Trophoblast cell (in vitro differentiated cells and primary cell): Measurements from ENCODE around the gene ZACN.

Experiments
- DNase-seq, 2 donors: peaks; one replicate each; pipeline ENCODE4 v3.0.0-alpha.2; 2016
- H2AFZ ChIP-seq: 2 replicates; pipeline ENCODE4 v1.6.1; 2013; ENCODE audit warnings: low read length, moderate library complexity, mild to moderate bottlenecking; ENCODE audit not compliant: insufficient read depth, poor library complexity
- H2AK5ac ChIP-seq: 2 replicates; pipeline ENCODE4 v1.6.1; 2013; ENCODE audit warnings: mild to moderate bottlenecking, low read length
- H2BK120ac ChIP-seq: 2 replicates; pipeline ENCODE4 v1.6.1; 2013; ENCODE audit warnings: low read length, mild to moderate bottlenecking, moderate library complexity; ENCODE audit not compliant: insufficient read depth, poor library complexity
- H2BK12ac ChIP-seq: 2 replicates; pipeline ENCODE4 v1.6.1; 2013; ENCODE audit warnings: mild to moderate bottlenecking, low read length, moderate library complexity
- H2BK5ac ChIP-seq: 2 replicates; pipeline ENCODE4 v1.6.1; 2013; ENCODE audit warnings: low read length, low read depth, moderate library complexity, mild to moderate bottlenecking; ENCODE audit not compliant: poor library complexity
- H3K14ac ChIP-seq: 2 replicates; pipeline ENCODE4 v1.6.1; 2013; ENCODE audit warnings: mild to moderate bottlenecking, low read length
- H3K18ac ChIP-seq: 2 replicates; pipeline ENCODE4 v1.6.1; 2013; ENCODE audit warnings: mild to moderate bottlenecking, low read length
- H3K23ac ChIP-seq: 2 replicates; pipeline ENCODE4 v1.6.1; 2013; ENCODE audit warnings: low read length
- H3K27ac ChIP-seq: 2 replicates; pipeline ENCODE4 v1.5.1; 2013; ENCODE audit warnings: low read depth, mild to moderate bottlenecking, inconsistent platforms, low read length, moderate library complexity
- H3K27me3 ChIP-seq: 2 replicates; pipeline ENCODE4 v1.6.1; 2013; ENCODE audit warnings: inconsistent platforms, mild to moderate bottlenecking, low read length, moderate library complexity; ENCODE audit not compliant: insufficient read depth
- H3K36me3 ChIP-seq, 2 experiments: 1 replicate in 1 of 2; 2 replicates in 1 of 2; pipeline ENCODE4 v1.6.1; 2013; ENCODE audit warnings: low read length in 2 of 2, mild to moderate bottlenecking in 2 of 2, moderate library complexity in 1 of 2; ENCODE audit not compliant: insufficient read depth in 2 of 2, control insufficient read depth in 1 of 2
- H3K4ac ChIP-seq: 2 replicates; pipeline ENCODE4 v1.6.1; 2013; ENCODE audit warnings: low read depth, mild to moderate bottlenecking, low read length, moderate library complexity
- H3K4me1 ChIP-seq, 2 experiments: 1 replicate in 1 of 2; 2 replicates in 1 of 2; pipeline ENCODE4 v1.6.1; 2013; ENCODE audit warnings: low read length in 2 of 2, mild to moderate bottlenecking in 2 of 2, moderate library complexity in 1 of 2; ENCODE audit not compliant: insufficient read depth in 2 of 2, control insufficient read depth in 1 of 2
- H3K4me2 ChIP-seq: 2 replicates; pipeline ENCODE4 v1.6.1; 2013; ENCODE audit warnings: inconsistent platforms, mild to moderate bottlenecking, low read length, moderate library complexity
- H3K4me3 ChIP-seq: 2 replicates; pipeline ENCODE4 v1.5.1; 2013; ENCODE audit warnings: mild to moderate bottlenecking, low read depth, low read length, inconsistent platforms
- H3K79me1 ChIP-seq: one replicate; pipeline ENCODE4 v1.6.1; 2013; ENCODE audit warnings: low read length
- H3K79me2 ChIP-seq: 2 replicates; pipeline ENCODE4 v1.6.1; 2013; ENCODE audit warnings: low read length, mild to moderate bottlenecking; ENCODE audit not compliant: control insufficient read depth, insufficient read depth, poor library complexity
- H3K9ac ChIP-seq: 2 replicates; pipeline ENCODE4 v1.6.1; 2013; ENCODE audit warnings: mild to moderate bottlenecking, low read length
- H3K9me3 ChIP-seq: 2 replicates; pipeline ENCODE4 v1.6.1; 2013; ENCODE audit warnings: low read depth, mild to moderate bottlenecking, control low read depth, inconsistent platforms, low read length; ENCODE audit not compliant: insufficient read depth
- H4K12ac ChIP-seq: 2 replicates; pipeline ENCODE4 v1.6.1; 2013; ENCODE audit warnings: low read depth, mild to moderate bottlenecking, low read length, moderate library complexity
- H4K8ac ChIP-seq: 2 replicates; pipeline ENCODE4 v1.6.1; 2013; ENCODE audit warnings: low read depth, mild to moderate bottlenecking, low read length, moderate library complexity
- H4K91ac ChIP-seq: one replicate; pipeline ENCODE4 v1.6.1; 2013; ENCODE audit warnings: low read depth, mild to moderate bottlenecking, low read length, moderate library complexity
- WGBS: extraction: QIAGEN DNeasy Blood & Tissue Kit; methylation state at CpG from one replicate; pipeline ENCODE4 v1.1.7; 2013; ENCODE audit warnings: missing lambda C conversion rate; ENCODE audit not compliant: insufficient read length, insufficient coverage; ENCODE audit errors: extremely low coverage; 5-methylcytosine and 5-hydroxymethylcytosine counted together

The ZACN gene

GRCh38 chr17:76123191-76123499 lies 44.2 kb downstream of the ZACN start:
- Histone ChIP-seq H4K8ac (no peak overlapping the region), H3K14ac (no peak overlapping the region), H3K79me2 (no peaks in the 10 kb centered on the region), H3K23ac (no peak overlapping the region), H3K4me1 (peaks cover 0 to 8% of the 10 kb centered on the region in 2 experiments), H2BK120ac (no peak overlapping the region), H3K79me1 (peaks cover 8% of the 10 kb centered on the region), H4K12ac (no peak overlapping the region), H4K91ac (no peak overlapping the region), H3K36me3 (no peaks in the 10 kb centered on the region), H3K4me3 (no peak overlapping the region), H3K4ac (no peak overlapping the region), H2BK12ac (no peak overlapping the region), H3K27ac (no peak overlapping the region), H3K18ac (no peak overlapping the region), H3K27me3 (no peaks in the 10 kb centered on the region), H3K4me2 (no peak overlapping the region), H3K9me3 (peaks cover 3% of the 10 kb centered on the region), H2AFZ (no peak overlapping the region), H2BK5ac (no peak overlapping the region), H2AK5ac (no peak overlapping the region), H3K9ac (no peak overlapping the region)
- DNase-seq, result no peak
- no CpG with 5 or more reads among the region's 5 CpGs for WGBS

GRCh38 chr17:76123749-76124581 lies 45.0 kb downstream of the ZACN start:
- Histone ChIP-seq H3K4me1 (peaks cover 0 to 8% of the 10 kb centered on the region in 2 experiments), H3K27me3 (no peaks in the 10 kb centered on the region), H2BK120ac (no peak overlapping the region), H3K79me2 (no peaks in the 10 kb centered on the region), H3K79me1 (peaks cover 8% of the 10 kb centered on the region), H3K4ac (no peak overlapping the region), H3K9me3 (peaks cover 3% of the 10 kb centered on the region), H2BK12ac (no peak overlapping the region), H3K23ac (no peak overlapping the region), H3K4me2 (no peak overlapping the region), H2AFZ (no peak overlapping the region), H4K8ac (no peak overlapping the region), H3K18ac (no peak overlapping the region), H3K27ac (no peak overlapping the region), H2AK5ac (no peak overlapping the region), H4K91ac (no peak overlapping the region), H4K12ac (no peak overlapping the region), H3K36me3 (no peaks in the 10 kb centered on the region), H2BK5ac (no peak overlapping the region), H3K4me3 (no peak overlapping the region), H3K9ac (no peak overlapping the region), H3K14ac (no peak overlapping the region)
- DNase-seq, result no peak
- WGBS, result no CpG with 5 or more reads among the region's 9 CpGs

GRCh38 chr17:76124582-76125390 lies 45.8 kb downstream of the ZACN start:
- H3K4ac ChIP-seq, result no peak overlapping the region
- no peak overlapping the region for H3K4me3 ChIP-seq
- peaks cover 8% of the 10 kb centered on the region for H3K79me1 ChIP-seq
- H3K36me3 ChIP-seq, result no peaks in the 10 kb centered on the region
- H2BK12ac ChIP-seq, result no peak overlapping the region
- H2BK120ac ChIP-seq, result no peak overlapping the region
- H3K27me3 ChIP-seq, result no peaks in the 10 kb centered on the region
- no peak overlapping the region for H3K23ac ChIP-seq
- H3K14ac ChIP-seq, result no peak overlapping the region
- no peak overlapping the region for H3K4me2 ChIP-seq
- no peak overlapping the region for H4K8ac ChIP-seq
- H3K79me2 ChIP-seq, result no peaks in the 10 kb centered on the region
- no peak overlapping the region for H3K18ac ChIP-seq
- H2AFZ ChIP-seq, result no peak overlapping the region
- no peak overlapping the region for H2BK5ac ChIP-seq
- no peak overlapping the region for H4K12ac ChIP-seq
- no peak overlapping the region for H3K9ac ChIP-seq
- no peak for DNase-seq
- H3K27ac ChIP-seq, result no peak overlapping the region
- WGBS, result no CpG with 5 or more reads among the region's 22 CpGs
- H3K4me1 ChIP-seq, result peaks cover 0 to 8% of the 10 kb centered on the region in 2 experiments
- H4K91ac ChIP-seq, result no peak overlapping the region
- no peak overlapping the region for H2AK5ac ChIP-seq
- peaks cover 3% of the 10 kb centered on the region for H3K9me3 ChIP-seq

GRCh38 chr17:76125391-76125675 lies 46.4 kb downstream of the ZACN start:
- Histone ChIP-seq H4K91ac (no peak overlapping the region), H3K9ac (no peak overlapping the region), H3K4ac (no peak overlapping the region), H3K18ac (no peak overlapping the region), H3K9me3 (peaks cover under 1% of the 10 kb centered on the region), H2AFZ (no peak overlapping the region), H3K4me2 (no peak overlapping the region), H2BK5ac (no peak overlapping the region), H2BK120ac (no peak overlapping the region), H3K27me3 (no peaks in the 10 kb centered on the region), H3K79me2 (no peaks in the 10 kb centered on the region), H3K4me1 (peaks cover 0 to 8% of the 10 kb centered on the region in 2 experiments), H3K36me3 (no peaks in the 10 kb centered on the region), H2BK12ac (no peak overlapping the region), H3K79me1 (peaks cover 8% of the 10 kb centered on the region), H3K27ac (no peak overlapping the region), H3K23ac (no peak overlapping the region), H4K12ac (no peak overlapping the region), H2AK5ac (no peak overlapping the region), H3K14ac (no peak overlapping the region), H3K4me3 (no peak overlapping the region), H4K8ac (no peak overlapping the region)
- no peak for DNase-seq
- no CpG with 5 or more reads among the region's 5 CpGs for WGBS
